HepG2 (cell line): ENCODE results near the gene ATP4A. TPM values are rescaled to one million over a fixed set of nuclear protein-coding genes. Genes with fewer than 3 reads are reported as not detected.

Source experiments
- ATAC-seq: fragments of 200-7000 bp; cut with Tn5 transposase; 3 replicates; pipeline ENCODE4 v1.9.1; 2020; ENCODE audit warnings: mild to moderate bottlenecking, moderate library complexity
- BruUV-seq: library from RNA; stranded (reverse); fragments of 400-500 nt; replicated peaks from 2 replicates; lab custom pipeline; 2021; lab: Mats Ljungman, UMichigan
- CTCF ChIA-PET: fragments of 300-600 bp; formaldehyde crosslinking; extraction: SDS; loops from one replicate; lab custom pipeline; 2021; ENCODE audit warnings: low total read pairs, inconsistent platforms, low intra/inter-chr PET ratio; lab: Yijun Ruan, JAX
- POLR2A ChIA-PET: fragments of 350-600 bp; sonication (Branson Sonifier 250); formaldehyde crosslinking; loops from one replicate; lab custom pipeline; 2020; ENCODE audit warnings: antibody characterized with exemption, inconsistent platforms; lab: Yijun Ruan, JAX
- DNase-seq: peaks from one replicate; pipeline ENCODE4 v3.0.0-alpha.2; 2015; ENCODE audit warnings: low spot score
- FAIRE-seq: peaks from 3 replicates; lab custom pipeline; 2011; peaks lifted over from hg19 to GRCh38; lab: Jason Lieb, UNC
- H2AFZ ChIP-seq: one replicate; pipeline ENCODE4 v1.6.1; 2011; ENCODE audit warnings: low read length, inconsistent platforms
- H3K27ac ChIP-seq: fragments of 300-600 bp; 3 replicates; pipeline ENCODE4 v1.8.0; 2011; ENCODE audit warnings: mixed run types, mild to moderate bottlenecking, mixed read lengths, low read length, inconsistent platforms; ENCODE audit not compliant: insufficient read depth; ENCODE audit errors: extremely low read length
- H3K27me3 ChIP-seq, 2 experiments: fragments of 200-600 bp in 1 of 2; 2 replicates in 1 of 2; 3 replicates in 1 of 2; pipeline versions ENCODE4 v1.6.0 to v1.8.0; 2011; ENCODE audit warnings: low read length in 2 of 2, mild to moderate bottlenecking in 2 of 2, moderate library complexity in 2 of 2, inconsistent platforms in 1 of 2; ENCODE audit not compliant: insufficient read depth in 2 of 2, control insufficient read depth in 1 of 2
- H3K36me3 ChIP-seq, 2 experiments: fragments of 200-600 bp in 1 of 2; replicated peaks in 1 of 2; 2 replicates in 1 of 2; 3 replicates in 1 of 2; pipeline versions ENCODE4 v1.5.1 to v1.8.0; 2011; ENCODE audit warnings: low read length in 2 of 2, inconsistent platforms in 1 of 2; ENCODE audit not compliant: insufficient read depth in 2 of 2, control insufficient read depth in 1 of 2
- H3K4me1 ChIP-seq: 2 replicates; pipeline ENCODE4 v1.5.1; 2012; ENCODE audit warnings: low read length, inconsistent platforms; ENCODE audit not compliant: insufficient read depth
- H3K4me2 ChIP-seq: 2 replicates; pipeline ENCODE4 v1.6.0; 2011; ENCODE audit warnings: low read depth, low read length, inconsistent platforms
- H3K4me3 ChIP-seq, 3 experiments: fragments of 200-600 bp in 1 of 3; sonication (generic), shearing (Covaris generic) in 1 of 3; replicated peaks in 1 of 3; 2 replicates each; pipeline ENCODE4 v1.5.1; 2011 to 2016; ENCODE audit warnings: low read length in 3 of 3, inconsistent platforms in 2 of 3, low read depth in 2 of 3, mild to moderate bottlenecking in 2 of 3, control low read depth in 1 of 3, mixed read lengths in 1 of 3; ENCODE audit not compliant: insufficient read depth in 1 of 3
- H3K79me2 ChIP-seq: one replicate; pipeline ENCODE4 v1.6.1; 2011; ENCODE audit warnings: low read length, inconsistent platforms; ENCODE audit not compliant: insufficient read depth
- H3K9ac ChIP-seq: 2 replicates; pipeline ENCODE4 v1.6.0; 2011; ENCODE audit warnings: mild to moderate bottlenecking, low read depth, low read length, inconsistent platforms; ENCODE audit not compliant: insufficient read depth
- H3K9me3 ChIP-seq: 2 replicates; pipeline ENCODE4 v1.5.1; 2012; ENCODE audit warnings: mild to moderate bottlenecking, low read length
- H4K20me1 ChIP-seq: 2 replicates; pipeline ENCODE4 v1.6.0; 2011; ENCODE audit warnings: inconsistent platforms, mild to moderate bottlenecking, low read length, moderate library complexity; ENCODE audit not compliant: insufficient read depth
- ATF7 ChIP-seq, 2 experiments: fragments of 450-650 bp in 1 of 2; sonication (generic) in 1 of 2; formaldehyde crosslinking in 1 of 2; IDR thresholded peaks; 2 replicates each; pipeline versions ENCODE4 v1.4.0 to v1.6.1; 2016 to 2020; ENCODE audit warnings: antibody characterized with exemption in 1 of 2, mild to moderate bottlenecking in 1 of 2, missing genetic modification reagents in 1 of 2
- HNF4A ChIP-seq: sonication (generic); formaldehyde crosslinking; IDR thresholded peaks from 2 replicates; pipeline ENCODE4 v1.4.0; 2020; ENCODE audit warnings: missing genetic modification reagents
- ZNF629 ChIP-seq: sonication (generic); formaldehyde crosslinking; conservative IDR thresholded peaks from 2 replicates; pipeline ENCODE4 v1.5.0; 2020; ENCODE audit warnings: missing genetic modification reagents
- WGBS: methylation state at CpG from one replicate; pipeline ENCODE4 v1.1.6; 2017; ENCODE audit warnings: low lambda C conversion rate; 5-methylcytosine and 5-hydroxymethylcytosine counted together
- in situ Hi-C: cut with HindIII; loops from 2 replicates; pipeline ENCODE4 v1.10.0; 2017; ENCODE audit warnings: low pct_unique_long_range_greater_than_20kb; ENCODE audit not compliant: extremely low pct_ligation_motif_present
- intact Hi-C: fragments of 100-400 bp; cut with micrococcal nuclease; formaldehyde crosslinking; loops from one replicate; pipeline ENCODE4 v1.10.0; 2022; ENCODE audit not compliant: unreplicated experiment
- polyA plus RNA-seq, 8 experiments: library from polyadenylated mRNA; depleted of rRNA in 3 of 8; stranded (reverse) in 7 of 8; unstranded in 1 of 8; fragments of >200 nt; fragmentation: Illumina TruSeq in 4 of 8; extraction: Trizol in 4 of 8; gene quantifications; 2 replicates each; pipeline versions ENCODE4 v1.2.1 to v1.2.3, GENCODE V29; 2011 to 2016; ENCODE audit warnings: low read depth in 4 of 8, missing spikeins in 1 of 8, mixed read lengths in 1 of 8; ENCODE audit not compliant: insufficient read depth in 1 of 8
- total RNA-seq, 5 experiments: library from RNA; depleted of rRNA; stranded (reverse); fragments of >200 nt; fragmentation: Illumina TruSeq; extraction: Trizol; gene quantifications; 2 replicates each; pipeline ENCODE4 v1.2.3, GENCODE V29; 2016; ENCODE audit warnings: low read depth in 1 of 5
- TF ChIP-seq, protein P1 (sequence below): fragments of 450-650 bp; IDR thresholded peaks from 2 replicates; pipeline ENCODE4 v1.6.1; 2017; ENCODE audit warnings: mild to moderate bottlenecking

Gene ATP4A
- total and polyA plus RNA-seq, 2 of the 13 experiments (the other 11 are each of a cell fraction or from before 2014, with no cell fraction given): 0.08 to 0.11 TPM

DNA sequence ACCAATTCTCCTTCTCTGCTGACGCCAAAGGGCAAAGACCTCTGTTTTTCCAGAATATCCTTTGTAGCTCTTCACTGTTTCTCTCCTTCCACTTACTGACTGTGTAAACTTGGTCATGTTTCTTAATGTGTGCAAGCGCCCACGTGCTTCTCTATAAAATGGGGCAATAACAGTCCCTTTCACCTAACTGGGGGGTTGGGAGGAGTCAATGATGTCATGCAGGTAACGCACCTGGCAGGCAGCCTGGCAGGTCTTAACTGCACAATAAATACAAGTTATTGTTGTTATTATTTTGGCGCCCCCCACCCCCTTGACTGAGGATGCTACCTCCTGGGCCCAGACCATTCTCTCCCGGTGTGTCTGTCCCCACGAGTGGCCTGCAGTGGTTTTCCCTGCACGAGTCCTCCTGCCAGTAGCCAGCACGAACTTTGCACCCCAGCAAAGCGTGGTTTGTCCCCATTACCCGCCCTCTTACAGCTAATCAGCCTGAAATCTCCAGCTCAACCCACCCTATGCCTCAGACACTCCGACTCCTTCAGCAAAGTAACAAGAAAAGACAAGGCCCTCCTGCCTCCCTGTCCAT is 40.6 kb downstream of the ATP4A start:
- Histone ChIP-seq H3K9me3 (no peaks in the 10 kb centered on the region), H3K9ac (no peak overlapping the region), H3K4me2 (peak overlapping the region; percentile 6), H2AFZ (no peak overlapping the region), H3K27me3 (peaks cover 4 to 35% of the 10 kb centered on the region in 2 experiments), H3K4me1 (peaks cover 23% of the 10 kb centered on the region), H3K27ac (no peak overlapping the region), H3K79me2 (no peaks in the 10 kb centered on the region), H4K20me1 (no peaks in the 10 kb centered on the region), H3K4me3 (no peak overlapping the region), H3K36me3 (no peaks in the 10 kb centered on the region)
- FAIRE-seq (no peak), ATAC-seq (no peak), DNase-seq (no peak)
- POLR2A ChIA-PET: interaction anchor here (1.5 kb wide), 1 partner anchor 12 kb away, joined by 3 read pairs; no protein-coding TSS in a partner anchor
- TF ChIP-seq ATF7 (IDR thresholded peaks at IDR 0.05) (peak; percentile 37; the same call in 1 of the 2 replicates), ATF7 (CRISPR knock-in tag; IDR thresholded peaks at IDR 0.05) (no peak), HNF4A (CRISPR knock-in tag) (0 out of 2 replicates have a peak, but pooled peaks have one; percentile 13), ZNF629 (CRISPR knock-in tag) (0 out of 2 replicates have a peak, but pooled peaks have one; percentile 14)
- TF ChIP-seq, protein P1, sequence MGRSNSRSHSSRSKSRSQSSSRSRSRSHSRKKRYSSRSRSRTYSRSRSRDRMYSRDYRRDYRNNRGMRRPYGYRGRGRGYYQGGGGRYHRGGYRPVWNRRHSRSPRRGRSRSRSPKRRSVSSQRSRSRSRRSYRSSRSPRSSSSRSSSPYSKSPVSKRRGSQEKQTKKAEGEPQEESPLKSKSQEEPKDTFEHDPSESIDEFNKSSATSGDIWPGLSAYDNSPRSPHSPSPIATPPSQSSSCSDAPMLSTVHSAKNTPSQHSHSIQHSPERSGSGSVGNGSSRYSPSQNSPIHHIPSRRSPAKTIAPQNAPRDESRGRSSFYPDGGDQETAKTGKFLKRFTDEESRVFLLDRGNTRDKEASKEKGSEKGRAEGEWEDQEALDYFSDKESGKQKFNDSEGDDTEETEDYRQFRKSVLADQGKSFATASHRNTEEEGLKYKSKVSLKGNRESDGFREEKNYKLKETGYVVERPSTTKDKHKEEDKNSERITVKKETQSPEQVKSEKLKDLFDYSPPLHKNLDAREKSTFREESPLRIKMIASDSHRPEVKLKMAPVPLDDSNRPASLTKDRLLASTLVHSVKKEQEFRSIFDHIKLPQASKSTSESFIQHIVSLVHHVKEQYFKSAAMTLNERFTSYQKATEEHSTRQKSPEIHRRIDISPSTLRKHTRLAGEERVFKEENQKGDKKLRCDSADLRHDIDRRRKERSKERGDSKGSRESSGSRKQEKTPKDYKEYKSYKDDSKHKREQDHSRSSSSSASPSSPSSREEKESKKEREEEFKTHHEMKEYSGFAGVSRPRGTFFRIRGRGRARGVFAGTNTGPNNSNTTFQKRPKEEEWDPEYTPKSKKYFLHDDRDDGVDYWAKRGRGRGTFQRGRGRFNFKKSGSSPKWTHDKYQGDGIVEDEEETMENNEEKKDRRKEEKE: no peak
- WGBS: 3% methylated on average over 11 of the region's 12 CpGs
- intact Hi-C loops: no loop called here
- CTCF ChIA-PET: no interaction called here
- no TSS peak for BruUV-seq
- in situ Hi-C loops: no loop called here
